ENCODE results near the gene MED10. TPM values are rescaled to one million over a fixed set of nuclear protein-coding genes. Genes with fewer than 3 reads are reported as not detected.

The MED10 gene
- total RNA-seq, 1 experiment from 2014 or later, result 94.0 TPM

GRCh38 chr5:6372251-6373080 lies 5.9 kb downstream of the MED10 start:
- DNase-seq, result no peak
- Histone ChIP-seq H3K4me3 (ENCODE audit: low read length) (no peak overlapping the region), H3K9me2 (replicated peaks; ENCODE audit: low read length) (no peaks in the 10 kb centered on the region), H3K9ac (ENCODE audit: low read length) (no peak overlapping the region), H3K4me1 (ENCODE audit: insufficient read depth, low read length) (peaks cover 17% of the 10 kb centered on the region), H3K9me3 (ENCODE audit: low read length) (no peaks in the 10 kb centered on the region), H2AFZ (ENCODE audit: low read length) (no peak overlapping the region), H4K20me1 (ENCODE audit: low read length) (peaks cover 30% of the 10 kb centered on the region), H3F3A (ENCODE audit: low read length, unreplicated experiment) (no peaks in the 10 kb centered on the region), H3K27me3 (ENCODE audit: low read length) (no peaks in the 10 kb centered on the region), H3K36me3 (ENCODE audit: low read depth, low read length) (peaks cover 87% of the 10 kb centered on the region), H3K27ac (ENCODE audit: low read length) (no peak overlapping the region), H3K79me2 (ENCODE audit: low read length) (peaks cover 49% of the 10 kb centered on the region), H3K4me2 (ENCODE audit: low read length) (no peak overlapping the region)
- intact Hi-C loops (cut with micrococcal nuclease), result loop anchor here (10.0 kb wide), 2 partner anchors 372 to 878 kb away; no protein-coding TSS in a partner anchor
- ATAC-seq, result no peak
- BruUV-seq (replicated peaks), result no TSS peak
- ChIA-PET POLR2A (ENCODE audit: unreplicated experiment) (no interaction called here), CTCF (no interaction called here)
- TF ChIP-seq CTCF (conservative IDR thresholded peaks at IDR 0.05; ENCODE audit: low read depth, low read length) (no peak), EZH2phosphoT487 (IDR thresholded peaks at IDR 0.05; ENCODE audit: borderline replicate concordance, low read length) (no peak), EZH2 (IDR thresholded peaks at IDR 0.05; ENCODE audit: low read length, unreplicated experiment) (no peak)

- Histone ChIP-seq H3K9ac (ENCODE audit: low read length) (no peak overlapping the region), H3K27ac (ENCODE audit: low read length) (no peak overlapping the region), H3K4me3 (ENCODE audit: low read length) (no peak overlapping the region), H3K9me3 (ENCODE audit: low read length) (no peaks in the 10 kb centered on the region), H3K4me1 (ENCODE audit: insufficient read depth, low read length) (peaks cover 9% of the 10 kb centered on the region), H3K36me3 (ENCODE audit: low read depth, low read length) (peaks cover 78% of the 10 kb centered on the region), H3F3A (ENCODE audit: low read length, unreplicated experiment) (no peaks in the 10 kb centered on the region), H3K27me3 (ENCODE audit: low read length) (no peaks in the 10 kb centered on the region), H2AFZ (ENCODE audit: low read length) (no peak overlapping the region), H4K20me1 (ENCODE audit: low read length) (peaks cover 18% of the 10 kb centered on the region), H3K9me2 (replicated peaks; ENCODE audit: low read length) (no peaks in the 10 kb centered on the region), H3K79me2 (ENCODE audit: low read length) (peaks cover 37% of the 10 kb centered on the region), H3K4me2 (ENCODE audit: low read length) (no peak overlapping the region)
- CTCF ChIA-PET, result no interaction called here
- no peak for ATAC-seq
- no peak for TF ChIP-seq EZH2 (IDR thresholded peaks at IDR 0.05; ENCODE audit: low read length, unreplicated experiment)
- TF ChIP-seq CTCF (conservative IDR thresholded peaks at IDR 0.05; ENCODE audit: low read depth, low read length), result peak; percentile 51
- TF ChIP-seq EZH2phosphoT487 (IDR thresholded peaks at IDR 0.05; ENCODE audit: borderline replicate concordance, low read length), result no peak
- intact Hi-C loops (cut with micrococcal nuclease), result loop anchor here (10.0 kb wide), 2 partner anchors 374 to 876 kb away; no protein-coding TSS in a partner anchor
- POLR2A ChIA-PET (ENCODE audit: unreplicated experiment), result no interaction called here
- no peak for DNase-seq
- BruUV-seq (replicated peaks), result no TSS peak
Observed at GRCh38 chr5:6371079-6371810, 7.1 kb downstream of the MED10 start.
